ENCODE results near the gene CTBP2. TPM values are rescaled to one million over a fixed set of nuclear protein-coding genes. Genes with fewer than 3 reads are reported as not detected.

The CTBP2 gene
- total RNA-seq, 1 donor from 2014 or later, result 57.3 TPM

DNA sequence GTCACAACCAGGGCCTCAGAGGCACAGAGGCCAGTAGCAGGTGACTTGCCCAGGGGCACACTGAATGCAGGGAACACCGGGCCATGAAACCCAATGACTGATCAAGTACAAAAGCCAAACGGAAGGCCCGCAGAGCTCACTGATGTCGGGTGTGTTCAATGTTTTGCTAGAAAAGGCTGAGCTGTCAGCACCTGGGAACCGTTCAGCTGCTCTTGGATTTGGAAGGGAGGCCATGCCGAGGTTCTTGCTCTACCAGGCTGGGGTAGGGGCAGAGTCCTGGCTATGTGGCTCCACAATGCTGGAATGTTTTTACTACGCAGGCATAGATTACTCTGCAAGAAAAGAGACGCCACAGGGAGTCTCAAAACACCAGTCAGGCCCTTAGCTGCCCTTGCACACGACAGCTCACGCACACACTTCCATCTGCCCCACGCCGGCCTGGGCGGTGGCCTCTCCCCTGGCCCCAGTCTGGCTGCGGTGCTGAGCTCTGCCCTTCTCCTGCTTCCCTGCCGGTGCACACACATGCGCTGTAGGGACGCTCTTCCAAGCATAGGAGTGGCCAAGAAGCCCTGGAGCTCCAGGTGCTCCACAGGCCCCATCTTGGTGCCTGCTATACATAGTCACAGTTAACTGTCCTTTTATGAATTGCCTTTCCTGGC lies 138.5 kb downstream of the CTBP2 start:
- no peak for DNase-seq (ENCODE audit: low read depth)
- TF ChIP-seq, protein P1, sequence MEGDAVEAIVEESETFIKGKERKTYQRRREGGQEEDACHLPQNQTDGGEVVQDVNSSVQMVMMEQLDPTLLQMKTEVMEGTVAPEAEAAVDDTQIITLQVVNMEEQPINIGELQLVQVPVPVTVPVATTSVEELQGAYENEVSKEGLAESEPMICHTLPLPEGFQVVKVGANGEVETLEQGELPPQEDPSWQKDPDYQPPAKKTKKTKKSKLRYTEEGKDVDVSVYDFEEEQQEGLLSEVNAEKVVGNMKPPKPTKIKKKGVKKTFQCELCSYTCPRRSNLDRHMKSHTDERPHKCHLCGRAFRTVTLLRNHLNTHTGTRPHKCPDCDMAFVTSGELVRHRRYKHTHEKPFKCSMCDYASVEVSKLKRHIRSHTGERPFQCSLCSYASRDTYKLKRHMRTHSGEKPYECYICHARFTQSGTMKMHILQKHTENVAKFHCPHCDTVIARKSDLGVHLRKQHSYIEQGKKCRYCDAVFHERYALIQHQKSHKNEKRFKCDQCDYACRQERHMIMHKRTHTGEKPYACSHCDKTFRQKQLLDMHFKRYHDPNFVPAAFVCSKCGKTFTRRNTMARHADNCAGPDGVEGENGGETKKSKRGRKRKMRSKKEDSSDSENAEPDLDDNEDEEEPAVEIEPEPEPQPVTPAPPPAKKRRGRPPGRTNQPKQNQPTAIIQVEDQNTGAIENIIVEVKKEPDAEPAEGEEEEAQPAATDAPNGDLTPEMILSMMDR (conservative IDR thresholded peaks at IDR 0.05; ENCODE audit: low read depth, low read length), result no peak
- no peak overlapping the region for H3K4me3 ChIP-seq (ENCODE audit: low read depth, low read length)

DNA sequence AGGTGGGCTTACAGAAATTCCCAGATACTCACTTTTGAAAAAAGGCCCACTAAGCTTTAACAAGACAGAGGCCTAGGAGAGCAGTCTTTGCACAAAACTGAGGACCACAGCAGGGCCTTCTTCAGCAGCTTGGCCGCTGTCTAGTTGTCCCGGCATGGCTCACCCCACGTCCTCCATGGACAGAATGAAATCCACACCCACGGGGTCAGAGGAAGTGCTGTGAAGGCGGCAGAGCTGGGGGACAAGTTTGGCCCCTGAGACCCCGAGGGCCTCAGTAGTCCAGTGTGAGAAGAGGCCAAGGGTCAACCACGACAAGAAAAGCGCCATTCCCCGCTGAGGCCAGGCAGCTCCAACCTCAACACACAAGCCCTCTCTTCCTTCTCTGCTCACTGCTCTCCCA lies 139.5 kb downstream of the CTBP2 start:
- TF ChIP-seq, protein P1 (conservative IDR thresholded peaks at IDR 0.05; ENCODE audit: low read depth, low read length), result no peak
- no peak for DNase-seq (ENCODE audit: low read depth)
- H3K4me3 ChIP-seq (ENCODE audit: low read depth, low read length), result no peak overlapping the region

DNA sequence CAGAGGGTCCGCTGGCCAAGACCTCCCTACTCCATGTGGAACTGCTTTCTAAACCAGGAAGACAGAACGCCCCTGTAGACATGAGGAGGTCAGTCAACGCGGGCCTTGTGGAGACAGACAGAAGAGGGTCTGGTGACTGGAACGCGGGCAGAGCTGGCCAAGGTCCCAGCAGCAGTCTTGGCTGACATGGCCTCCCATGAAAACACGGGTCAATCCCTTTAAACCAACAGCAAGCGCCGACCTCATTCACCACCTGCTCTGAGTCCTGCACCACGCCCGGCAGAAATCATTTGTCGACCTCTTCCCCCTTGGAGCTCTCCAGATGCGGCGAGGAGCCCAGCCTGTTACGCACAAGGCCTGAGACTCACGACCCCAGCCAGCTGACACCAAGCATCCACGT lies 140.0 kb downstream of the CTBP2 start:
- DNase-seq (ENCODE audit: low read depth), result no peak
- H3K4me3 ChIP-seq (ENCODE audit: low read depth, low read length), result no peak overlapping the region
- TF ChIP-seq, protein P1 (conservative IDR thresholded peaks at IDR 0.05; ENCODE audit: low read depth, low read length), result no peak

DNA sequence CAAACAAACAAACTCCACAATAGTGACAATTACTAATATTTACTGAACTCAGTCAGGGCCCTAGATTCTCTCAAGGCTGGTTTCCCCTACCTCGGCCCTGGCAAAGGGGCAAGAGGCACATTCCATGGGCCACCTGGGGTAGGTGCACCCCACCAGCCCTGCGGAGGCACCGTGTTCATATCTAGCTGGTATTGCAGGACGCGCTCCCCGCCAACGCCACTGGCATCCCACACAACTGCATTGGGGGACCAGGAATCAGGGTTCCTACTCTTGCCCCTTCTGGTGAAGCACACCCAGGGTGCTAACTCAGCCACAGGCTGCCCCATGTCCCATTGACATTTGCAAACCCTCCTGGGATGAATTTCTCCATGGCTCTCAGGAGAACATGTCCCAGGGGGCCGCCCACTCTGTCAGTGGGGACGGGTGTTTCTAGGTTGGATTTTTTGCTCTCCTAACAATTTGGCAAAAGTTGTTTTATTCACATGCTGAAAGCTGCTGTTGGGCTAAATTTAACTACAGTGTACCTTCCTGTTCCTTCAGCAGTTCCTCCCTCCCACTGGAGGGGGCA lies 141.7 kb downstream of the CTBP2 start:
- no peak for DNase-seq (ENCODE audit: low read depth)
- TF ChIP-seq, protein P1 (conservative IDR thresholded peaks at IDR 0.05; ENCODE audit: low read depth, low read length), result no peak
- no peak overlapping the region for H3K4me3 ChIP-seq (ENCODE audit: low read depth, low read length)

DNA sequence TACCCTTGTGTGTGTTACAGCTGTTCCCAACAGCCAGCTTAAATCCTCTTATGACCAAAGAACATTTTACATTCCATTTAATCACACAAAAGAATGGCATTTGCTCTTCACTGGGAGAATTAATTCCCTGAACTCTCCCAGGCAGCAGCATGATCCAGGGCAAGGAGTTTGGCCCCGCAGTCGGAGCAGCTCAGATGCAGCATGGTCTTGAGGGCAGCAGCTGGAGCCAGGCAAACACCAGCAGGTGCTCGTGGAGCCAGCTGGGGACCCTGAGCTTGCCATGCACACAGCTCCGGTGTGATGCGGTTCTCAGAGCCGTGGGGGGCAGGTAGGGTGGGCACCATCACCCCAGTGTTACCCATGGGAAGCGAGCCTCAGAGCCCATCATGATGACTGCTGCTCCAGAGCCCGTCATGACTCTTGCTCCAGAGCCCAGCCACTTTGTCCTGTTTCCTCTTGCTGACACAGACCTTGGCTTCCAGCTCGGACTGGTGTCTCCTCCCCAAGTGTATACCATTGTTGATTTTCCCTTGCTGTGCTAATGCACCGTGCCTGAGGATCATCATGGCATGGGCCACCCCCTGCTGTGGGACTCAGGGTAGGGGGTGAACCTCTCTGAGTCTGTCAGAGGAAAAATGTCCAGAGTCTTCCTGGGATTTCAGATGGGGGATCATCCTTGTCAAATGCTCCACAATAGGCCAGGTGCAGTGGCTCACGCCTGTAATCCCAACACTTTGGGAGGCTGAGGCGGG lies 142.6 kb downstream of the CTBP2 start:
- DNase-seq (ENCODE audit: low read depth), result no peak
- TF ChIP-seq, protein P1 (conservative IDR thresholded peaks at IDR 0.05; ENCODE audit: low read depth, low read length), result no peak
- no peak overlapping the region for H3K4me3 ChIP-seq (ENCODE audit: low read depth, low read length)

DNA sequence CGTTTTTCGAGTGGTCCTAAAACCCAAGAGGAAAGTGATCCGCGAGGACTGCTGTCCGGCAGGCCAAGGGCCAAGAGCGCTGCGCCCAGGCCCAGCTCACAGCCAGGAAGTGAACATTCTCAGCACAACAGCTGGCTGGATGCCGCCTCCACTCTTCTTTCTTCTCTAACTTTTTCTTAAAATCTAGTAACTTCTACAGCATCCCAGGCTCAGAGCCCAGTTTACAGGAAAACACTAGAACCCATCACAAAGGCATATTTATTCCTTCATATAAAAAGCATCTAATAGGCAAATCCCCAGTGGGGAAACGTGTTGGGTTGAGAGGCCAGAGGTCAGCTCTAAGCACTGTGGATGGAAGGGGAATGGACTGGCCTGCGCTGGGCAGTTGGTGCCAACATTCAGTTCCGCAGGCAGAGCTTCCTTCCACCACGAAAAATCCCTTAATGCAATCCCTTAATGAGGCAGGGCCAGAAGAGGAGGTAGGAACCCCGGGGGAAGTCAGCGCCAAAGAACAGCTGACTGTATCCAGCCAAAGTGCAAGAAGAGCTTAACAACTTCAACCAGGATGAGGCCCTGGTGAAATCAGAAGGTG lies 143.7 kb downstream of the CTBP2 start:
- no peak overlapping the region for H3K4me3 ChIP-seq (ENCODE audit: low read depth, low read length)
- TF ChIP-seq, protein P1 (conservative IDR thresholded peaks at IDR 0.05; ENCODE audit: low read depth, low read length), result no peak
- no peak for DNase-seq (ENCODE audit: low read depth)
